CD14-positive monocyte (primary cell): ENCODE data around the gene PDE4DIP. TPM values are rescaled to one million over a fixed set of nuclear protein-coding genes. Genes with fewer than 3 reads are reported as not detected.
"Not testable (repeated sequence)": the region's sequence is repeated elsewhere in the genome, so short reads cannot be mapped to it uniquely, and the experiment has no call there.

Experiments used
- DNase-seq, 3 donors: peaks; one replicate each; pipeline ENCODE4 v3.0.0-alpha.2; 2011 to 2022
- H2AFZ ChIP-seq: 2 replicates; pipeline ENCODE4 v1.6.0; 2012; ENCODE audit warnings: mild to moderate bottlenecking, low read depth, low read length, inconsistent platforms; ENCODE audit not compliant: insufficient read depth, poor library complexity, severe bottlenecking
- H3K27ac ChIP-seq, 2 donors: 1 replicate in 1 of 2; 2 replicates in 1 of 2; pipeline ENCODE4 v1.5.1; 2012 to 2013; ENCODE audit warnings: low read length in 2 of 2, control low read depth in 1 of 2, inconsistent platforms in 1 of 2, low read depth in 1 of 2, mild to moderate bottlenecking in 1 of 2
- H3K27me3 ChIP-seq, 2 donors: one replicate each; pipeline versions ENCODE4 v1.6.0 to v1.6.1; 2011 to 2013; ENCODE audit warnings: low read length in 2 of 2; ENCODE audit not compliant: control insufficient read depth in 2 of 2, insufficient read depth in 2 of 2
- H3K36me3 ChIP-seq, 2 donors: replicated peaks in 1 of 2; 1 replicate in 1 of 2; 2 replicates in 1 of 2; pipeline versions ENCODE4 v1.5.1 to v1.6.1; 2012 to 2013; ENCODE audit warnings: low read length in 2 of 2, control low read depth in 1 of 2, inconsistent platforms in 1 of 2, mild to moderate bottlenecking in 1 of 2; ENCODE audit not compliant: insufficient read depth in 2 of 2, control insufficient read depth in 1 of 2
- H3K4me1 ChIP-seq, 2 donors: 1 replicate in 1 of 2; 2 replicates in 1 of 2; pipeline versions ENCODE4 v1.5.1 to v1.6.1; 2012 to 2013; ENCODE audit warnings: low read length in 2 of 2, control low read depth in 1 of 2, inconsistent platforms in 1 of 2, mild to moderate bottlenecking in 1 of 2, moderate library complexity in 1 of 2; ENCODE audit not compliant: insufficient read depth in 2 of 2, control insufficient read depth in 1 of 2
- H3K4me2 ChIP-seq: replicated peaks from 2 replicates; pipeline ENCODE3; 2012; ENCODE audit warnings: low read length, moderate library complexity, mild to moderate bottlenecking; ENCODE audit not compliant: poor library complexity, severe bottlenecking; ENCODE audit errors: extremely low read depth
- H3K4me3 ChIP-seq, 3 experiments: fragments of 200-600 bp in 1 of 3; sonication (generic) in 1 of 3; replicated peaks in 1 of 3; 1 replicate in 2 of 3; 2 replicates in 1 of 3; pipeline ENCODE4 v1.5.1; 2011 to 2013; ENCODE audit warnings: low read length in 3 of 3, mild to moderate bottlenecking in 3 of 3, control low read depth in 2 of 3, low read depth in 2 of 3, inconsistent platforms in 1 of 3, moderate library complexity in 1 of 3
- H3K79me2 ChIP-seq: 2 replicates; pipeline ENCODE4 v1.6.0; 2012; ENCODE audit warnings: mild to moderate bottlenecking, control low read depth, inconsistent platforms, low read length, moderate library complexity; ENCODE audit not compliant: insufficient read depth
- H3K9ac ChIP-seq: 2 replicates; pipeline ENCODE4 v1.6.0; 2017; ENCODE audit warnings: low read length, mild to moderate bottlenecking; ENCODE audit not compliant: insufficient read depth, poor library complexity, severe bottlenecking
- H3K9me3 ChIP-seq, 2 donors: replicated peaks in 1 of 2; 1 replicate in 1 of 2; 2 replicates in 1 of 2; pipeline versions ENCODE4 v1.5.1 to v1.6.1; 2012 to 2013; ENCODE audit warnings: low read length in 2 of 2, control low read depth in 1 of 2; ENCODE audit not compliant: control insufficient read depth in 1 of 2, insufficient read depth in 1 of 2
- H4K20me1 ChIP-seq: 2 replicates; pipeline ENCODE4 v1.6.0; 2012; ENCODE audit warnings: mild to moderate bottlenecking, low read length, control low read depth, moderate library complexity; ENCODE audit not compliant: insufficient read depth
- H3K27ac Mint-ChIP-seq, 7 donors: one replicate each; pipeline ENCODE4 v1.8.0; 2020; ENCODE audit warnings: mild to moderate bottlenecking in 7 of 7, mixed read lengths in 7 of 7, moderate library complexity in 6 of 7, inconsistent platforms in 2 of 7
- H3K27me3 Mint-ChIP-seq, 3 donors: one replicate each; pipeline ENCODE4 v1.8.0; 2021 to 2022; ENCODE audit warnings: low read depth in 3 of 3, mild to moderate bottlenecking in 3 of 3, mixed read lengths in 3 of 3, moderate library complexity in 3 of 3, inconsistent platforms in 1 of 3
- H3K36me3 Mint-ChIP-seq, 2 donors: one replicate each; pipeline ENCODE4 v1.8.0; 2020; ENCODE audit warnings: mixed read lengths in 2 of 2, inconsistent platforms in 1 of 2, mild to moderate bottlenecking in 1 of 2
- H3K4me1 Mint-ChIP-seq: one replicate; pipeline ENCODE4 v1.8.0; 2020; ENCODE audit warnings: mild to moderate bottlenecking, mixed read lengths
- H3K4me3 Mint-ChIP-seq, 2 donors: one replicate each; pipeline ENCODE4 v1.8.0; 2020; ENCODE audit warnings: mild to moderate bottlenecking in 2 of 2, mixed read lengths in 2 of 2, moderate library complexity in 1 of 2
- H3K9me3 Mint-ChIP-seq, 7 donors: one replicate each; pipeline ENCODE4 v1.8.0; 2020 to 2022; ENCODE audit warnings: mixed read lengths in 7 of 7, mild to moderate bottlenecking in 6 of 7, moderate library complexity in 6 of 7, inconsistent platforms in 2 of 7
- WGBS: methylation state at CpG from one replicate; pipeline ENCODE4 v1.1.5; 2013; ENCODE audit warnings: missing lambda C conversion rate; ENCODE audit not compliant: insufficient coverage; 5-methylcytosine and 5-hydroxymethylcytosine counted together
- intact Hi-C, 2 donors: fragments of 100-400 bp; cut with micrococcal nuclease; formaldehyde crosslinking; loops; one replicate each; pipeline versions ENCODE4 v1.15.0 to v1.15.1; 2023
- polyA plus RNA-seq, 3 donors: library from polyadenylated mRNA; depleted of rRNA in 1 of 3; unstranded in 2 of 3; stranded (reverse) in 1 of 3; fragments of 300-500 nt in 2 of 3; fragments of >200 nt in 1 of 3; fragmentation: Illumina TruSeq in 2 of 3; gene quantifications; 1 replicate in 2 of 3; 2 replicates in 1 of 3; pipeline ENCODE4 v1.2.3, GENCODE V29; 2012 to 2021

Gene PDE4DIP
- polyA plus RNA-seq, 3 donors, result 11.6 to 22.5 (median 14.6) TPM

DNA sequence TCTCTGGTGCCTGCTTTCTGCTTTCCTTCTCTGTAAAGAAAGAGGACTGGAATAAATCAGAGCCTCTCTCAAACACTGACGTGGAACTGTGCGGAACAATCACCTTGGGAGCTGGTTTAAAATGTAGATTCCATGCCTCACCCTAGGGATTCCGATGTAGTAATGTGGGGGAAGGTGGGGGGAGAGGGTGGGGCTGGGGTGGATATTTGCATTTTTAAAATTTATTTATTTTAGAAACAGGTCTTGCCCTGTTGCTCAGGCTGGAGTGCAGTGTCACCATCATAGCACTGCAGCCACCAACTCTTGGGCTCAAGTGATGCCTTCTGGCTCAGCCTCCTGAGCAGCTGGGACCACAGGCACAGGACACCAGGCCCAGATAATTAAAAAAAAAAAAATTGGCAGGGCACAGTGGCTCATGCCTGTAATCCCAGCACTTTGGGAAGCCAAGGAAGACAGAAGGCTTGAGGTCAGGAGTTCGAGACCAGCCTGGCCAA lies 45.9 kb downstream of the PDE4DIP start:
- intact Hi-C loops, H3K27ac Mint-ChIP-seq: not testable (repeated sequence)

DNA sequence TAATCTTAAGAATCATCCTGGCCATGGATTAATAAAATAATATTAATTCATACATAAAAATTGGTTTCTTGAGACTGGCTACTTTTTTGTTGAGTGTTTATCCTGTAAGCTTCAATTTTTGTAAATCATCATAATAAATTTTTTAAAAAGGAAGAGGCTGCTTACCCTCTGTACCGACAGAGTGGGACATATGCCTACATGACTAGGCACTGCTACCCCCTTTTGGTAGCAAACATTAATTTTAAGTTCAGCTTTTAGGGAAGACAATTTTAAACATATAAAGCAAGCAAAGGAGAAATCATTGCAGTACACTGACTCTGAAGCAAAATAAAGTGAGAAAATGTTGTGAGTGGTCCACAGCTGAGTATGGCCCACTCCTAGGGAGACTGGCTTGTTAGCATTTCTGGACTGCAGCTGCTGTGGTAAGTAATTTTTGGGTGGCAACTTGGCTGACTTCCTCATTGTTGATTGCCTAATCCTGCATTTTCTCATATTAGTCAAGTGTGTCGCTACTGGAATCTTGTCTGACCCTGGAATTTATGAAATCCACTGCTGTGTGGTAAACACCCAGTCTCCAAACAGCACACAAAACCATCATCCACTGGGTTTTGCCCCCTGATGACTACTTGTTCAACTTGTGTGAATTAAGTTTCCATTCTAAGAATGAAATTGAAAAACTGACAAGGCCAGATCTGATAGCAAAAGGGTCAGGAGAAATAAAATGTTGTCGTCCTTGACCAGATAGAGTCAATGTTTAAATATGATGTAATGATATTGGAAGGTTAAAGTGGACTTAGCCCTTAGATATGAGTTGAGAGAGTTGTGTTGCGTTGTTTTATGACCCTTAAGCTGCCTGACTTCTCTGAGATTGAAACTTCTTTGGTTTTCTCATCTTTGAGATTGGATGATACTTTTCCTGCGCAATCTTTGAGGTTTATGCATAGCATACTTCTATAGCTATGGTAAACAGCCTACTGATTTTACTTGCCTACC lies 50.4 kb downstream of the PDE4DIP start:
- H3K27ac ChIP-seq, H3K4me3 Mint-ChIP-seq, H3K27me3 ChIP-seq, intact Hi-C loops, H3K27me3 Mint-ChIP-seq, H2AFZ ChIP-seq, H3K27ac Mint-ChIP-seq, H3K4me1 Mint-ChIP-seq, H3K79me2 ChIP-seq, H3K9ac ChIP-seq, H3K9me3 Mint-ChIP-seq, H3K4me2 ChIP-seq, H3K9me3 ChIP-seq, H3K36me3 Mint-ChIP-seq, H3K4me1 ChIP-seq, H3K4me3 ChIP-seq, H4K20me1 ChIP-seq, H3K36me3 ChIP-seq, DNase-seq: not testable (repeated sequence)
- WGBS, result no CpG with 5 or more reads among the region's 5 CpGs

More for the DNA sequence above, 45.9 kb downstream of the PDE4DIP start:
- not testable (repeated sequence) for H3K4me1 Mint-ChIP-seq, H3K79me2 ChIP-seq, H3K4me3 ChIP-seq, H3K9me3 Mint-ChIP-seq, DNase-seq, H4K20me1 ChIP-seq, H3K36me3 Mint-ChIP-seq, H3K4me3 Mint-ChIP-seq, H3K27me3 Mint-ChIP-seq, H2AFZ ChIP-seq, H3K9ac ChIP-seq, H3K27me3 ChIP-seq, H3K9me3 ChIP-seq, H3K36me3 ChIP-seq, H3K4me2 ChIP-seq, H3K4me1 ChIP-seq, H3K27ac ChIP-seq
- no CpG with 5 or more reads among the region's 4 CpGs for WGBS

DNA sequence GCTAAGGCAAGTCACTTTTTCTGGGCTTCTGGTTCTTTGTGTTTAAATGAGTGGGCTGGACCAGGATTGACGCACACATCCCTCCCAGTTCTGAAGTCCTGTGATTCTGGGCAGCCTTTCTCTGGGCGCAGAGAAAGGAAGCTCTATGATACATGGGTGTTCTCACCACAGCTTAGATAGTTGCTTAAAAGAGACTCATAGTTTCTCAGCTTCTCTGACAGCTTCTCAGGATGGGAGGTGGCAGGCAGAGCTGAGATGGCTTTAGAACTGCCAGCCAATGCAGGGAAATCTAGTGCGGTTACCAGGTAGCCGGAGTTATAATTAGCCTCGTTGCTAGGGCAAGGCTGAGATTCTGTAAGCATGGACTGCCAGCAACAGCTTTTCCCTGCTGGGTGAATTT lies 55.8 kb downstream of the PDE4DIP start:
- H3K4me1 ChIP-seq, H3K27ac ChIP-seq, H3K36me3 ChIP-seq, H3K4me1 Mint-ChIP-seq, DNase-seq, H2AFZ ChIP-seq, intact Hi-C loops, H4K20me1 ChIP-seq, H3K9ac ChIP-seq, H3K36me3 Mint-ChIP-seq, H3K27ac Mint-ChIP-seq, H3K9me3 ChIP-seq, H3K4me3 Mint-ChIP-seq, H3K27me3 Mint-ChIP-seq, H3K79me2 ChIP-seq, H3K4me2 ChIP-seq, H3K9me3 Mint-ChIP-seq, H3K27me3 ChIP-seq, H3K4me3 ChIP-seq: not testable (repeated sequence)
- WGBS, result no CpG with 5 or more reads among the region's 5 CpGs

DNA sequence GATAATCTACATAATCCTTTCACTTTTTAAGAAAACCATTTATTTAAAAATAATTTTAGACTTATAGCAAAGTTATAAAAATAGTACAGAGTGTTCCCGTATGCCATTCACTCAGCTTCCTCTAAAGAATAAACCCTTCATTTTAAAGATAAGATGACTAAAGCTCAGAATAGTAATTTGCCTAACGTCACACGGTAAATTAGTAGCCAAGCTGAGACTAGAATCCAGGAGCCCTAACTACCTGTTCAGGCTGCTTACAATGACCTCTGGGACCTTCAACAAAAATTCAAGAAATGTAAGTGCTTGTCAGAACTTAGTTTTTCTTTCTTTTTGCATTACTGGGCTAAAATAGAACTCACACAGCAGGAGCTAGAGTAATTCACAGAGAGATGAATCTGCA lies 56.5 kb downstream of the PDE4DIP start:
- H3K36me3 Mint-ChIP-seq, intact Hi-C loops, H4K20me1 ChIP-seq, DNase-seq, H3K79me2 ChIP-seq, H3K27ac ChIP-seq, H3K36me3 ChIP-seq, H3K4me3 Mint-ChIP-seq, H3K9me3 Mint-ChIP-seq, H3K27me3 Mint-ChIP-seq, H2AFZ ChIP-seq, H3K4me3 ChIP-seq, H3K4me1 ChIP-seq, H3K27ac Mint-ChIP-seq, H3K9ac ChIP-seq, H3K4me1 Mint-ChIP-seq, H3K4me2 ChIP-seq, H3K9me3 ChIP-seq, H3K27me3 ChIP-seq: not testable (repeated sequence)
- WGBS, result no CpG with 5 or more reads among the region's 3 CpGs
